Measurements from ENCODE around the gene CHRNA7. TPM values are rescaled to one million over a fixed set of nuclear protein-coding genes. Genes with fewer than 3 reads are reported as not detected.

The CHRNA7 gene
- total and polyA plus RNA-seq, 2 of the 8 experiments (the other 6 are each of a cell fraction or from before 2014, with no cell fraction given) = 7.5 to 11.0 TPM

DNA sequence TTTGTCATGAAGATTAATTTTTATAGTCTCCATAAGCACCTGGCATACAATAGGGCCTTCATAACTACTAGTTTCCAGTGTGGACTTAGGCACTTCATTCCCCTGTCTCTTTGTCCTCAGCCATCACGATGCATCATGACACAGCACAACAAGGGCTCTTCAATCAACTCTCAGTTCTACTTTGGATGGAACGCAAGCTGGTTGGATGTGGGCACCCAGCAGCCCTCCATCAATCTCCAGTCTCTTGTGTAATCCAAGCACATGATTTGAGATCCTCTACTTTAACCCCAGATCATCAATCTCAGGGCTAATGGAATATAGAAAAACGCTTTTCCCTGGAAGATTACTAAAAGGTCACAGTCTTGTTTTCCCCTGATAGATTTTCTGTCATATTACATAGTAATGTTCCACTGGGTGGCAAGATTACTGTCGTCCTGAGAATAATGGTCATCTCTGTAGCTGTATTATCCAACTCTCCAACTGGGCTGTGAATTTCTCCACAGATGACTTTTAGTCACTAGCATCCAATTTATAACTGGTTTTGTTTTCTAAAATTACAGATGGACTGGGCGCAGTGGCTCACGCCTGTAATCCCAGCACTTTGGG is 22.9 kb upstream of the CHRNA7 start (continued):
- TF ChIP-seq, protein P1, sequence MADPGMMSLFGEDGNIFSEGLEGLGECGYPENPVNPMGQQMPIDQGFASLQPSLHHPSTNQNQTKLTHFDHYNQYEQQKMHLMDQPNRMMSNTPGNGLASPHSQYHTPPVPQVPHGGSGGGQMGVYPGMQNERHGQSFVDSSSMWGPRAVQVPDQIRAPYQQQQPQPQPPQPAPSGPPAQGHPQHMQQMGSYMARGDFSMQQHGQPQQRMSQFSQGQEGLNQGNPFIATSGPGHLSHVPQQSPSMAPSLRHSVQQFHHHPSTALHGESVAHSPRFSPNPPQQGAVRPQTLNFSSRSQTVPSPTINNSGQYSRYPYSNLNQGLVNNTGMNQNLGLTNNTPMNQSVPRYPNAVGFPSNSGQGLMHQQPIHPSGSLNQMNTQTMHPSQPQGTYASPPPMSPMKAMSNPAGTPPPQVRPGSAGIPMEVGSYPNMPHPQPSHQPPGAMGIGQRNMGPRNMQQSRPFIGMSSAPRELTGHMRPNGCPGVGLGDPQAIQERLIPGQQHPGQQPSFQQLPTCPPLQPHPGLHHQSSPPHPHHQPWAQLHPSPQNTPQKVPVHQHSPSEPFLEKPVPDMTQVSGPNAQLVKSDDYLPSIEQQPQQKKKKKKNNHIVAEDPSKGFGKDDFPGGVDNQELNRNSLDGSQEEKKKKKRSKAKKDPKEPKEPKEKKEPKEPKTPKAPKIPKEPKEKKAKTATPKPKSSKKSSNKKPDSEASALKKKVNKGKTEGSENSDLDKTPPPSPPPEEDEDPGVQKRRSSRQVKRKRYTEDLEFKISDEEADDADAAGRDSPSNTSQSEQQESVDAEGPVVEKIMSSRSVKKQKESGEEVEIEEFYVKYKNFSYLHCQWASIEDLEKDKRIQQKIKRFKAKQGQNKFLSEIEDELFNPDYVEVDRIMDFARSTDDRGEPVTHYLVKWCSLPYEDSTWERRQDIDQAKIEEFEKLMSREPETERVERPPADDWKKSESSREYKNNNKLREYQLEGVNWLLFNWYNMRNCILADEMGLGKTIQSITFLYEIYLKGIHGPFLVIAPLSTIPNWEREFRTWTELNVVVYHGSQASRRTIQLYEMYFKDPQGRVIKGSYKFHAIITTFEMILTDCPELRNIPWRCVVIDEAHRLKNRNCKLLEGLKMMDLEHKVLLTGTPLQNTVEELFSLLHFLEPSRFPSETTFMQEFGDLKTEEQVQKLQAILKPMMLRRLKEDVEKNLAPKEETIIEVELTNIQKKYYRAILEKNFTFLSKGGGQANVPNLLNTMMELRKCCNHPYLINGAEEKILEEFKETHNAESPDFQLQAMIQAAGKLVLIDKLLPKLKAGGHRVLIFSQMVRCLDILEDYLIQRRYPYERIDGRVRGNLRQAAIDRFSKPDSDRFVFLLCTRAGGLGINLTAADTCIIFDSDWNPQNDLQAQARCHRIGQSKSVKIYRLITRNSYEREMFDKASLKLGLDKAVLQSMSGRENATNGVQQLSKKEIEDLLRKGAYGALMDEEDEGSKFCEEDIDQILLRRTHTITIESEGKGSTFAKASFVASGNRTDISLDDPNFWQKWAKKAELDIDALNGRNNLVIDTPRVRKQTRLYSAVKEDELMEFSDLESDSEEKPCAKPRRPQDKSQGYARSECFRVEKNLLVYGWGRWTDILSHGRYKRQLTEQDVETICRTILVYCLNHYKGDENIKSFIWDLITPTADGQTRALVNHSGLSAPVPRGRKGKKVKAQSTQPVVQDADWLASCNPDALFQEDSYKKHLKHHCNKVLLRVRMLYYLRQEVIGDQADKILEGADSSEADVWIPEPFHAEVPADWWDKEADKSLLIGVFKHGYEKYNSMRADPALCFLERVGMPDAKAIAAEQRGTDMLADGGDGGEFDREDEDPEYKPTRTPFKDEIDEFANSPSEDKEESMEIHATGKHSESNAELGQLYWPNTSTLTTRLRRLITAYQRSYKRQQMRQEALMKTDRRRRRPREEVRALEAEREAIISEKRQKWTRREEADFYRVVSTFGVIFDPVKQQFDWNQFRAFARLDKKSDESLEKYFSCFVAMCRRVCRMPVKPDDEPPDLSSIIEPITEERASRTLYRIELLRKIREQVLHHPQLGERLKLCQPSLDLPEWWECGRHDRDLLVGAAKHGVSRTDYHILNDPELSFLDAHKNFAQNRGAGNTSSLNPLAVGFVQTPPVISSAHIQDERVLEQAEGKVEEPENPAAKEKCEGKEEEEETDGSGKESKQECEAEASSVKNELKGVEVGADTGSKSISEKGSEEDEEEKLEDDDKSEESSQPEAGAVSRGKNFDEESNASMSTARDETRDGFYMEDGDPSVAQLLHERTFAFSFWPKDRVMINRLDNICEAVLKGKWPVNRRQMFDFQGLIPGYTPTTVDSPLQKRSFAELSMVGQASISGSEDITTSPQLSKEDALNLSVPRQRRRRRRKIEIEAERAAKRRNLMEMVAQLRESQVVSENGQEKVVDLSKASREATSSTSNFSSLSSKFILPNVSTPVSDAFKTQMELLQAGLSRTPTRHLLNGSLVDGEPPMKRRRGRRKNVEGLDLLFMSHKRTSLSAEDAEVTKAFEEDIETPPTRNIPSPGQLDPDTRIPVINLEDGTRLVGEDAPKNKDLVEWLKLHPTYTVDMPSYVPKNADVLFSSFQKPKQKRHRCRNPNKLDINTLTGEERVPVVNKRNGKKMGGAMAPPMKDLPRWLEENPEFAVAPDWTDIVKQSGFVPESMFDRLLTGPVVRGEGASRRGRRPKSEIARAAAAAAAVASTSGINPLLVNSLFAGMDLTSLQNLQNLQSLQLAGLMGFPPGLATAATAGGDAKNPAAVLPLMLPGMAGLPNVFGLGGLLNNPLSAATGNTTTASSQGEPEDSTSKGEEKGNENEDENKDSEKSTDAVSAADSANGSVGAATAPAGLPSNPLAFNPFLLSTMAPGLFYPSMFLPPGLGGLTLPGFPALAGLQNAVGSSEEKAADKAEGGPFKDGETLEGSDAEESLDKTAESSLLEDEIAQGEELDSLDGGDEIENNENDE (IDR thresholded peaks at IDR 0.05; ENCODE audit: insufficient replicate concordance, low read length) = no peak
- no peak for TF ChIP-seq MAFK (IDR thresholded peaks at IDR 0.05; ENCODE audit: low read depth, low read length)
- no peak for TF ChIP-seq RXRA (IDR thresholded peaks at IDR 0.05; ENCODE audit: insufficient read depth, low read depth, low read length)

Data from H1 (cell line).